ENCODE measurements around the gene ACAD10.

ACAD10 gene

DNA sequence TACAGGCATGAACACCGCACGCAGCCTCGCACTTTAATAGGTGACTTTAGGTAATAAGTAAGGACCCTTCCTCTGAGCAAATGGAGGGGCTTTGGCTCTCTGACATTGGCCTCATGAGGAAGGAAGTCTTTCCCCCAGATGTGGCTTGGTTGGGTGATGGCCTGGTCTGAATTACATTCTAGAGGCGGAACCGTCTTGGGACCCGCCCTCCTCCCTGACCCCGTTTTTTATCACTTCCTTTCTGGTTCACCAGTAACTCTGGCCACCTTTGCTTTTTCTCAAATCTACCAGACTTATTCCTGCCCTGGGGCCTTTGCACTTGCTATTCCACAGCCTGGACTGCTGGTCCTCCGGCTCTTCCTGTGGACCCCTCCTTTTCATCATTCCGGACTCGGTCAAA is 94.3 kb downstream of the ACAD10 start:
- no peak for DNase-seq

DNA sequence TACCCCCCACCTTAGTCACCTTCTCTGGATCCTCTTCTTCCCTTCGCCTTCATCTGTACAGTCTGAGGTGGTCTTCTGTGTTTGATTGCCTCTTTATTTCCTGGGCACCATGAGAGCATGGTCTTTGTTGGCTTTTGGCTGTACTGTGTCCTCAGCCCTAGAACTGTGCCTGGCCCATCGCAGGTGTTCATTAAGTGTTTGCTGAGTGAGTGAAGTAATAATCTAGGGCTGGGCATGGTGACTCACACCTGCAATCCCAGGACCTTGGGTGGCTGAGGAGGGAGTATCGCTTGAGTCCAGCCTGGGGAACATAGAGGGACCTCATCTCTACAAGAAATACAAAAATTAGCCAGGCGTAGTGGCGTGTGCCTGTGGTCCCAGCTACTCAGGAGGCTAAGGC is 94.8 kb downstream of the ACAD10 start:
- DNase-seq, result no peak

DNA sequence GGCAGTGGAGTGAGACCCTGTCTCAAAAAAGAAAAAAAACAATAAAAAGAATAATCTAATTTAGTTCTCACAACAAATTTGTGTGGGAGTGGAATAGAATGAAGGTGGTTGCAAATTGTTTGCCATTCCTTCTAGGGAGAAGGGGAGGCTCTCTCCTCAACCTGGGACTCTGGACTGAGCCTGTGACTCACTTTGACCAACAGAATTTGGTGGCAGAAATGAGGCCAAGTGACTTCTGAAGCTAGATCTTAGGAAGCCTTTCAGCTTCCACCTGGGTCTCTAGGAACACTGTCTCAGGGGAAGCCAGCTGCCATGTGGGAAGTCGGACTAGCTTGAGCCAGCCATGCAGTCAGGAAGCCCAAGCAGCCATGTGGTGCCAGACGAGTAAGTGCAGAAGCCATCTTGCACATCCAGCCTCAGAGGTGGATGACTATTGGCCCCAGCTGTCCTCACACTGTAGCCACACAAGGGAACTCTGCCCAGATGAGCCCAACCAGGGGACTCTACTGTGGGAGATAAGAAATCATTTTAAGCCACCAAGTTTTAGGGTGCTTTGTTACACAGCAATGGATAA is 95.3 kb downstream of the ACAD10 start:
- DNase-seq, result no peak

DNA sequence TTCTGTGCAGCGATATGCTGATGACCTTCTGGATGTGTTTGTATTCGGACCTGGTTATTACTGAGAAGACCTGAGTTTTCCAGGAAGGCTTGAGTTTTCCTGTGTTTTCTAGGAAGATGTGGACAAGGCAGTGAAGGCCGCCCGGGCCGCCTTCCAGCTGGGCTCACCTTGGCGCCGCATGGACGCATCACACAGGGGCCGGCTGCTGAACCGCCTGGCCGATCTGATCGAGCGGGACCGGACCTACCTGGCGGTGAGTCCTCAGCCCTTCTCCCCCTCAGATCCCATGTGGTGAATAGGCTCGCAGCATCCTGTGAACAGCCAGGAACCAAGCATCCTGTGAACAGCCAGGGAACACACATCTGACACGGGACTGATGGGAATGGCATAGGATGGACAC is 97.2 kb downstream of the ACAD10 start:
- no peak for DNase-seq

DNA sequence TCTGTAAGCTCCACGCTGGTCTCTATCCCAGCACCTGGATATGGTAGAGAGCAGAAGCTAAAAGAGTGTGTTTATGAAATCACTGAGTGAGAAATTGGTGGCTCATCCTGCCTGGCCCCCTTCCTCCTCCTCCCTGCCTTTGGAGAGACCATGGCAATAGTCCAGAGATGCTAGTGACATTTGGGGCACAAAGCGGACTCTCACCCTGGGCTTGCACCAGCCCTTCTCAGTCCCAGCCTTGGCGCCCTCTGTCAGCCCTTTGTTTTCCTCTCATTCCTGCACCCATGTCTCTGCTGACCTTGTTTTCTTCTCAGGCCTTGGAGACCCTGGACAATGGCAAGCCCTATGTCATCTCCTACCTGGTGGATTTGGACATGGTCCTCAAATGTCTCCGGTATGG is 99.1 kb downstream of the ACAD10 start:
- no peak for DNase-seq

DNA sequence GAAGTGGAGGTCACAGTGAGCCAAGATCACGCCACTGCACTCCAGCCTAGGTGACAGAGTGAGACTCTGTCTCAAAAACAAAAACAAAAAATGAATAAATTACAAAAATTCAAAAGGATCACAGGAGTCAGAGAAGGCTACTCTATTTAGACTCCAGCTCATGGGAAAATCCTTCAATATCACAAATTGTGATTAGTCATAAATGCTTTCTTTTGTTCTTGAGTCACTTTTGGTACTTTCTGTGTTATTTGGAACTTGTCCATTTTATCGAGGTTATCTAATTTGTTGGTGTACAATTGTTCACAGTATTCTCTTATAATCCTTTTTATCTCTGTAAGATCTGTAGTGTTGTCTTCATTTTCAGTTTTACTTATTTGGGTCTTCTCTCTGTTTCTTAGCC is 99.8 kb downstream of the ACAD10 start:
- DNase-seq, result no peak

DNA sequence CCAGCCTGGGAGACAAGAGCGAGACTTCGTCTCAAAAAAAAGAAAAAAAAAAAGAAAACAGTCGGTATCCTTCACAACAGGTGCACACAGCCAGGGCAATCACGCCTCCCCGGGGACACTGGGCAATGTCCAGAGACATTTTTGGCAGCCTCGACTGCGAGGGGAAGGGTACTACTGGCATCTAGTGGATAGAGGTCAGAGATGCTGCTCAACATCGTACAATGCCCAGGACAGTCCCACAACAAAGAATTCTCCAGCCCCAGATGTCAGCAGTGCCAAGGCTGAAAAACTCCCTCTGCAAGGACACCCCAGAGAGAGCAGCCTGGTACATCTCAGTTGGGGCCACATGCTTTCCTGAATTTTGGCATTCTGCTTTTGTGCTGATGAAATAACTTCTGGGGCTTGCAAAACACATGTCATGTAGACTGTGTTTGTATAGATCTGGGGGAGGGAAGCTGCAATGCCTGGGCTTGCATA is 102.4 kb downstream of the ACAD10 start:
- DNase-seq, result peak in 1 of 2 experiments; percentile 8

DNA sequence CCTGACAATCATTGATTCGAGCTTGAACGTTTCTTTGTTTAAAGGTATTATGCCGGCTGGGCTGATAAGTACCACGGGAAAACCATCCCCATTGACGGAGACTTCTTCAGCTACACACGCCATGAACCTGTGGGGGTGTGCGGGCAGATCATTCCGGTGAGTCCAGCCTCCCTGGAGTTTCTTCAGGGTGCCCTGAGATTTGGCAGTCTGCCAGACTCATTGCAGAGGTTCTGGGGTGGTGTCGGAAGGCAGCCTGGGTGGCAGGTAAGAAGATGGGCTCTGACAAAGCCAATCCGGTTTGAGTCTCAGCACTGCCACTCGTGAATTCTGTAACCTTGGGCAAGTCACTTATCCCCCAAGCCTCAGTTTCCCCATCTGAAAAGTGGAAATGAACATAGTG is 103.9 kb downstream of the ACAD10 start:
- no peak for DNase-seq

DNA sequence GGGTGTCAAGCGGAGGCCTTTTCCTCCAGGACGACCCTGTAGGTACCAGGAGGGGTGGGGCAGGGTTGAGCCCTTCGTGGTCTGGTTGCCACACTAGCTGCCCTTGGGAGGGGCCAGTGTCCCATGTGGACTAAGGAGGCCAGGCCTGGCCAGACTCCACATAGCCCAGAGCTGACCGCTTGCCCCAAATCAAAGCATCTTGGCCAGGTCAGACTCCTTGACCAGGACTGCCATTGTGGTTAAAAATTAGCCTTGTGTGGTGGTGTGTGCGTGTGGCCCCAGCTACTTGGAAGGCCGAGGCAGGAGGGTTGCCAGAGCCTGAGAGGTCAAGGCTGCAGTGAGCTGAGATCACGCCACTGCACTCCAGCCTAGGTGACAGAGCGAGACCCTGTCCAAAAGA is 105.7 kb downstream of the ACAD10 start:
- no peak for DNase-seq

DNA sequence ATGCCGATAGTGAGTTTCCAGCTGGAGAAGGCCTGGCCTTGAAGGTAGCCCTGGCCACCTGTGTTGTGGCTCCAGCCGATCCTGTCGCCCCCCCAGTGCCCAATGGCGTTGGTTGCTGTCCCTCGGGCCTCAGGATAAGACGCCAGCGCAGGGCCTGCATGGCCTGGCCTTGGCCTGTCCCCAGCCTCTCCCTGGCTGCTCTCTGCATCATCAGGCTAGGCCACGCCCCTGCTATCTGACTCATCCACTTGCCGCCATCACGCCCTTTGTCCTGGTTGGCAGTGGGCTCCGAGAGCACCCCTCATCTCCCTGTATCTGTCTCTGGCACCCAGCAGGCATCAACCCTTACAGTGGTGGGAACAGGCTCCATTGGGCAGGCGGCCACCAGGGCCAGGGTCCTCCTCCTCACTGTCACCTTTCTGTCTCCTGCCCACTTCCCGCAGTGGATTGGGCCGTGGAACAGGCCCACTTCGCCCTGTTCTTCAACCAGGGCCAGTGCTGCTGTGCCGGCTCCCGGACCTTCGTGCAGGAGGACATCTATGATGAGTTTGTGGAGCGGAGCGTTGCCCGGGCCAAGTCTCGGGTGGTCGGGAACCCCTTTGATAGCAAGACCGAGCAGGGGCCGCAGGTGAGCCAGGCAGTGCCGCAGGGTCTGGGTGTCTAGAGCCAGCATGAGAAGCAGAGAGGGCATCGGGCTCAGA is 106.5 kb downstream of the ACAD10 start:
- no peak for DNase-seq

DNA sequence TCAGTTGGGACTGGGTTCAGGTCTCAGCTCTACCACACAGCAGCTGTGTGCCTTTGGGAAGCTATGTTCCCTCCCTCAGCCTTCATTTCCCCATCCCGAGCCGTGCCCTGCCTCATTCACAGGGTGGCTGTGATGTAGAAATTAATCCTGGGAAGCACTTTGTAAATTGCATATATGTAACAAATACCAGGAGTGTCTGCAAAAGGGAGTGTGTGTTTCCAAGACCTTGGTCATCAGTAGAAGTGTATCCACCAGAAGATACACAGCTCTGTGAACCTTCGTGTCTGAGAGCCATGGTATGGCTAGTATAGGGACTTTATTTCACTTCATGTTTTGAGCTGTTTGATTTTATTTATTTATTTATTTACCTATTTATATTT is 107.0 kb downstream of the ACAD10 start:
- DNase-seq, result no peak

DNA sequence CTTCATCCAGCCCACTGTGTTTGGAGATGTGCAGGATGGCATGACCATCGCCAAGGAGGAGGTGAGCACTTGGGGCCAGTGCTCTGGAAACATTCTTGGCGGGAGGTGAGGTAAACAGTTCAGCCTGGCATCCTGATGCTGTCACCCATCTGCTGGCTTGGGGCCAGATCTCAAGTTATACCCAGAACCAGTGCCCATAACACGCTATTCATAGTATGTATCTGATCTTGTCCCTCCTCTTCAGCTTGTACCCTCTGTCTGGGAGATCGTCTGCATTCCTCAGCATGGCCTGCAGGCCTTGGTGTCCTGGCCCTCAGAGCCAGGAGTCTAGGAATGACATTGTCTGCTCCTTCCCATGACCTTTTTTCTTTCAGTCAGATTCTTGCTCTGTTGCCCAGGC is 112.3 kb downstream of the ACAD10 start:
- no peak for DNase-seq

DNA sequence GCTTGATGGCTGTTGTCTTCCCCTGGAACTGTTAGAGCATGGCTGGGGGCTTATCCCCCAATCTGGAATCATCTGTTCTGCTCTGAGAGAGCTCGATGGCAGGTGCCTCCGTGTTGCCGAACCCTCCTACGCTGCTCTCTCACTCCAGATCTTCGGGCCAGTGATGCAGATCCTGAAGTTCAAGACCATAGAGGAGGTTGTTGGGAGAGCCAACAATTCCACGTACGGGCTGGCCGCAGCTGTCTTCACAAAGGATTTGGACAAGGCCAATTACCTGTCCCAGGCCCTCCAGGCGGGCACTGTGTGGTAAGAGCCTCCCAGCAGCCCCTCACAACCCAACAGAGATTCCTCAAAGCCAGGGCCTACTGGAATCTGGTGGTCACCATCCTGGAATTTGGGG is 113.9 kb downstream of the ACAD10 start:
- DNase-seq, result no peak

DNA sequence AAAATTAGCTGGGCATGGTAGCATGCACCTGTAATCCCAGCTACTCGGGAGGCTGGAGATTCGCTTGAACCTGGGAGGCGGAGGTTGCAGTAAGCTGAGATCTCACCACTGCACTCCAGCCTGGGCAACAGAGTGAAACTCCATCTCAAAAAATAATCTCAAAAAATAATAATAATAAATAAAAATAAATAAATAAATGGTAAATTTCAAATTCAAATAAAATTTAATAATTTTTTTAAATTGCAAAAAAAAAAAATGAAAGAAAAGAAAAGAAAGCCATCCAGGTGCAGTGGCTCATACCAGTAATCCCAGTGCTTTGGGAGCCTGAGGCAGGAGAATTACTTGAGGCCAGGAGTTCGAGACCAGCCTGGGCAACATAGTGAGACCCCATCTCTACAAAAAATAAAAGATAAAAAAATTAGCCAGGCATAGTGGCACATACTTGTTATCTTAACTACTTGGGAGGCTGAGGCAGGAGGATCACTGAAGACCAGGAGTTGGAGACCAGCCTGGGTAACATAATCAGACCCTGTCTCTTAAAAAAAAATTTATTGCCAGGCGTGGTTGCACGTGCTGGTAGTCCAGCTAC is 117.3 kb downstream of the ACAD10 start:
- no peak for DNase-seq

DNA sequence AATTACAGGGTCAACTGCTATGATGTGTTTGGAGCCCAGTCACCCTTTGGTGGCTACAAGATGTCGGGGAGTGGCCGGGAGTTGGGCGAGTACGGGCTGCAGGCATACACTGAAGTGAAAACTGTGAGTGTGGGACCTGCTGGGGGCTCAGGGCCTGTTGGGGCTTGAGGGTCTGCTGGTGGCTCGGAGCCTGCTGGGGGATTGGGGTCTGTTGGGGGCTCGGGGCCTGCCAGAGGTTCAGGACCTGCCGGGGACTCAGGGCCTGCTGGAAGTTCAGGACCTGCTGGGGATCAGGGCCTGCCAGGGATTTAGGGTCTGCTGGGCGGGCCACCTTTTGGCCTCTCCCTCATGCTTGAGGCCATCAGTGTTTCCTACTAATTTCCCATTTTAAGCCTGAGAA is 118.0 kb downstream of the ACAD10 start:
- no peak for DNase-seq

DNA sequence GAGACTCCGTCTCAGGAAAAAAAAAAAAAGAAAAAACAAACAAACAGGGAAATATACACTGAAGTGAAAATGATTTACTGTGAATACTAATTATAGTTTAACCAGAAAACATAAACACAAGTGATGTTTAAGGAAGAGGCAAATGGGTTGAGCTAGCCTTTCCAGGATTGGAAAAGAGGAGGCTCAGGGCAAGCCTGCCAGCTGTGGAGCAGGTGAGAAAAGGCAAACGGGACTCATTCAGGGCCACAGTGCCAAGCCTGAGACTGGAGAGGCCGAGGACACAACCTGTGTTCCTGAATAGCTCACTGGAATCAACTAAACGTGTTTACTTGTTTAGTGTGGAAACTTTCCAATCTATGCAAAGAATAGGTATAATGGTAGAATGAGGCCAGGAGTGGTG is 120.5 kb downstream of the ACAD10 start:
- no peak for DNase-seq
